K562 (cell line): Measurements from ENCODE around the gene BNC2. TPM values are rescaled to one million over a fixed set of nuclear protein-coding genes. Genes with fewer than 3 reads are reported as not detected.

Experiments used
- ATAC-seq: fragments of 200-7000 bp; cut with Tn5 transposase; 3 replicates; pipeline ENCODE4 v1.9.1; 2020; ENCODE audit warnings: moderate library complexity
- BruUV-seq: library from RNA; stranded (reverse); fragments of 400-500 nt; replicated peaks from 2 replicates; lab custom pipeline; 2021; lab: Mats Ljungman, UMichigan
- CTCF ChIA-PET: fragments of 300-600 bp; formaldehyde crosslinking; extraction: SDS; loops from one replicate; lab custom pipeline; 2021; ENCODE audit warnings: low intra/inter-chr PET ratio; lab: Yijun Ruan, JAX
- POLR2A ChIA-PET: fragments of 300-600, 350-650 bp; sonication (Branson Sonifier 250); formaldehyde crosslinking; extraction: SDS; loops from one replicate; lab custom pipeline; 2021; ENCODE audit warnings: antibody characterized with exemption, inconsistent platforms; lab: Yijun Ruan, JAX
- DNase-seq, 4 experiments: peaks; one replicate each; pipeline versions ENCODE4 v3.0.0 to v3.0.0-alpha.2; 2011 to 2018; ENCODE audit warnings: low spot score in 3 of 4, mixed read lengths in 3 of 4; ENCODE audit errors: extremely low read depth in 1 of 4
- FAIRE-seq: peaks from 2 replicates; lab custom pipeline; 2011; peaks lifted over from hg19 to GRCh38; lab: Jason Lieb, UNC
- H2AFZ ChIP-seq: 2 replicates; pipeline ENCODE4 v1.6.0; 2011; ENCODE audit warnings: low read depth, low read length, control low read depth, inconsistent platforms
- H3K27ac ChIP-seq: fragments of 200-600 bp; 3 replicates; pipeline ENCODE4 v1.8.0; 2011; ENCODE audit warnings: low read depth, mild to moderate bottlenecking, control low read depth, inconsistent platforms, low read length, moderate library complexity, mixed read lengths; ENCODE audit errors: extremely low read depth
- H3K27me3 ChIP-seq, 2 experiments: fragments of 300-600 bp in 1 of 2; 2 replicates in 1 of 2; 3 replicates in 1 of 2; pipeline versions ENCODE4 v1.6.0 to v1.8.0; 2011; ENCODE audit warnings: inconsistent platforms in 2 of 2, low read length in 2 of 2, mild to moderate bottlenecking in 1 of 2, mixed read lengths in 1 of 2, moderate library complexity in 1 of 2; ENCODE audit not compliant: control insufficient read depth in 2 of 2, insufficient read depth in 2 of 2
- H3K36me3 ChIP-seq: fragments of 300-600 bp; 3 replicates; pipeline ENCODE4 v1.8.0; 2011; ENCODE audit warnings: mild to moderate bottlenecking, low read length, inconsistent platforms; ENCODE audit not compliant: control insufficient read depth, insufficient read depth
- H3K4me1 ChIP-seq, 2 experiments: fragments of 200-600 bp in 1 of 2; replicated peaks in 1 of 2; 2 replicates in 1 of 2; 3 replicates in 1 of 2; pipeline versions ENCODE4 v1.5.1 to v1.8.0; 2011; ENCODE audit warnings: inconsistent platforms in 2 of 2, low read length in 2 of 2, mild to moderate bottlenecking in 1 of 2, mixed read lengths in 1 of 2, moderate library complexity in 1 of 2; ENCODE audit not compliant: control insufficient read depth in 2 of 2, insufficient read depth in 2 of 2
- H3K4me2 ChIP-seq: 2 replicates; pipeline ENCODE4 v1.6.1; 2011; ENCODE audit warnings: low read length, control low read depth, inconsistent platforms, mixed read lengths; ENCODE audit not compliant: insufficient read depth
- H3K4me3 ChIP-seq: fragments of 200-600 bp; sonication (generic), shearing (Covaris generic); 2 replicates; pipeline ENCODE4 v1.5.1; 2016; ENCODE audit warnings: control low read depth, inconsistent platforms
- H3K79me2 ChIP-seq: fragments of 200-600 bp; 3 replicates; pipeline ENCODE4 v1.8.0; 2011; ENCODE audit warnings: low read length, inconsistent platforms; ENCODE audit not compliant: control insufficient read depth, insufficient read depth
- H3K9ac ChIP-seq, 2 experiments: 2 replicates each; pipeline versions ENCODE4 v1.6.0 to v1.6.1; 2011; ENCODE audit warnings: low read depth in 2 of 2, low read length in 2 of 2, control low read depth in 1 of 2, inconsistent platforms in 1 of 2, mild to moderate bottlenecking in 1 of 2, mixed read lengths in 1 of 2; ENCODE audit not compliant: insufficient read depth in 1 of 2
- H3K9me1 ChIP-seq: one replicate; pipeline ENCODE4 v1.6.0; 2011; ENCODE audit warnings: inconsistent platforms, mild to moderate bottlenecking, low read length, moderate library complexity; ENCODE audit not compliant: control insufficient read depth, insufficient read depth
- H3K9me3 ChIP-seq: replicated peaks from 2 replicates; pipeline ENCODE4 v1.5.1; 2011; ENCODE audit warnings: low read depth, low read length, inconsistent platforms; ENCODE audit not compliant: control insufficient read depth, insufficient read depth
- H4K20me1 ChIP-seq: replicated peaks from 2 replicates; pipeline ENCODE4 v1.6.1; 2011; ENCODE audit warnings: low read length, inconsistent platforms, mixed read lengths; ENCODE audit not compliant: control insufficient read depth, insufficient read depth
- CEBPG ChIP-seq, 3 experiments: fragments of 200-800 bp in 1 of 3; sonication (Bioruptor generic) in 1 of 3; sonication (generic) in 1 of 3; formaldehyde crosslinking in 1 of 3; IDR thresholded peaks in 2 of 3; conservative IDR thresholded peaks in 1 of 3; 2 replicates each; pipeline versions ENCODE4 v1.6.1 to v1.8.0; 2016 to 2022; ENCODE audit warnings: missing compliant biosample characterization in 2 of 3, missing genetic modification characterization in 2 of 3, mild to moderate bottlenecking in 1 of 3, missing genetic modification reagents in 1 of 3
- EHMT2 ChIP-seq: fragments of 450-650 bp; IDR thresholded peaks from 2 replicates; pipeline ENCODE4 v1.6.1; 2018; ENCODE audit warnings: antibody characterized with exemption
- ESRRB ChIP-seq: fragments of 250-450 bp; sonication (Bioruptor Pico); IDR thresholded peaks from 2 replicates; pipeline ENCODE4 v1.5.0; 2020; ENCODE audit warnings: mild to moderate bottlenecking, moderate library complexity, borderline replicate concordance
- L3MBTL2 ChIP-seq: fragments of 450-650 bp; IDR thresholded peaks from 2 replicates; pipeline ENCODE4 v1.6.1; 2016; ENCODE audit warnings: mild to moderate bottlenecking, moderate library complexity
- MTA2 ChIP-seq: fragments of 450-650 bp; IDR thresholded peaks from 2 replicates; pipeline ENCODE4 v1.6.1; 2016; ENCODE audit warnings: low read depth
- NFIX ChIP-seq: fragments of 250-450 bp; sonication (Bioruptor Pico); IDR thresholded peaks from 2 replicates; pipeline ENCODE4 v1.4.0; 2020; ENCODE audit warnings: low read depth, mild to moderate bottlenecking, moderate library complexity
- NR2C1 ChIP-seq, 2 experiments: fragments of 450-650 bp; IDR thresholded peaks; 2 replicates each; pipeline ENCODE4 v1.6.1; 2017; ENCODE audit warnings: mild to moderate bottlenecking in 2 of 2, antibody characterized with exemption in 1 of 2, inconsistent platforms in 1 of 2, missing compliant biosample characterization in 1 of 2, missing genetic modification characterization in 1 of 2
- PHF20 ChIP-seq: fragments of 450-650 bp; IDR thresholded peaks from 2 replicates; pipeline ENCODE4 v1.6.1; 2018; ENCODE audit not compliant: partially characterized antibody
- SMARCA4 ChIP-seq: fragments of 450-650 bp; IDR thresholded peaks from 2 replicates; pipeline ENCODE4 v1.6.1; 2016
- SNRNP70 ChIP-seq: fragments of 200-400 bp; formaldehyde crosslinking; optimal IDR thresholded peaks from 2 replicates; pipeline ENCODE3; 2017; ENCODE audit warnings: low read depth, low read length
- XRCC4 ChIP-seq: IDR thresholded peaks from one replicate; pipeline ENCODE4 v1.6.1; 2011; ENCODE audit not compliant: insufficient read depth, insufficient read length; ENCODE audit errors: extremely low read depth
- ZBTB7A ChIP-seq: IDR thresholded peaks from 2 replicates; pipeline ENCODE4 v1.6.1; 2011; ENCODE audit warnings: low read depth, mild to moderate bottlenecking, low read length, moderate library complexity, borderline replicate concordance; ENCODE audit not compliant: control insufficient read depth
- ZNF764 ChIP-seq: fragments of 250-450 bp; sonication (Bioruptor Pico); IDR thresholded peaks from 2 replicates; pipeline ENCODE4 v1.4.0; 2020; ENCODE audit warnings: low read depth, mild to moderate bottlenecking, moderate library complexity
- ZNF766 ChIP-seq: fragments of 200-800 bp; sonication (Bioruptor generic); conservative IDR thresholded peaks from 2 replicates; pipeline ENCODE4 v1.6.1; 2016; ENCODE audit warnings: missing genetic modification characterization, missing compliant biosample characterization
- WGBS: fragments of 100-300 bp; shearing (Covaris generic); methylation state at CpG from one replicate; pipeline ENCODE4 v1.1.6; 2016; ENCODE audit warnings: low coverage, mixed read lengths; ENCODE audit not compliant: insufficient coverage; ENCODE audit errors: missing lambda C conversion rate; 5-methylcytosine and 5-hydroxymethylcytosine counted together
- in situ Hi-C: fragments of 300-500 bp; cut with MboI; formaldehyde crosslinking; loops from 4 replicates; pipeline ENCODE4 v1.15.0; 2018; ENCODE audit warnings: inconsistent platforms, mixed read lengths
- intact Hi-C: fragments of 100-400 bp; cut with micrococcal nuclease; formaldehyde crosslinking; loops from 2 replicates; pipeline ENCODE4 v1.14.2; 2022
- polyA plus RNA-seq, 8 experiments: library from polyadenylated mRNA; depleted of rRNA in 4 of 8; stranded (reverse) in 5 of 8; unstranded in 3 of 8; fragments of >200 nt; fragmentation: Nextera tagmentation in 2 of 8; fragmentation: Illumina TruSeq in 1 of 8; extraction: Ambion mirVana in 2 of 8; extraction: Trizol in 1 of 8; gene quantifications; 2 replicates each; pipeline versions ENCODE4 v1.2.1 to v1.2.3, GENCODE V29; 2011 to 2014; ENCODE audit warnings: inconsistent platforms in 1 of 8, missing spikeins in 1 of 8
- total RNA-seq, 7 experiments: library from RNA; depleted of rRNA in 6 of 7; stranded (reverse); fragments of >200 nt in 6 of 7; fragmentation: Illumina TruSeq in 2 of 7; extraction: Trizol in 2 of 7; gene quantifications; 2 replicates each; pipeline versions ENCODE4 v1.2.1 to v1.2.3, GENCODE V29; 2011 to 2021; ENCODE audit warnings: low replicate concordance in 1 of 7
- TF ChIP-seq, protein P1 (sequence below), 2 experiments: fragments of 250-450 bp in 1 of 2; fragments of 450-650 bp in 1 of 2; sonication (Bioruptor Pico) in 1 of 2; IDR thresholded peaks; 2 replicates each; pipeline versions ENCODE4 v1.6.1 to v1.8.0; 2016 to 2021; ENCODE audit warnings: mild to moderate bottlenecking in 2 of 2, moderate library complexity in 2 of 2, missing compliant biosample characterization in 1 of 2, missing genetic modification characterization in 1 of 2
- TF ChIP-seq, protein P2 (sequence below): sonication (generic); formaldehyde crosslinking; IDR thresholded peaks from 2 replicates; pipeline ENCODE4 v1.8.0; 2023; ENCODE audit warnings: mild to moderate bottlenecking, missing genetic modification reagents
- TF ChIP-seq, protein P3 (sequence below): fragments of 450-650 bp; formaldehyde crosslinking; IDR thresholded peaks from 2 replicates; pipeline ENCODE4 v1.4.0; 2020; ENCODE audit warnings: mild to moderate bottlenecking, moderate library complexity

Gene BNC2
- total and polyA plus RNA-seq, 9 of the 15 experiments (the other 6 are each of a cell fraction or from before 2014, with no cell fraction given): not detected

DNA sequence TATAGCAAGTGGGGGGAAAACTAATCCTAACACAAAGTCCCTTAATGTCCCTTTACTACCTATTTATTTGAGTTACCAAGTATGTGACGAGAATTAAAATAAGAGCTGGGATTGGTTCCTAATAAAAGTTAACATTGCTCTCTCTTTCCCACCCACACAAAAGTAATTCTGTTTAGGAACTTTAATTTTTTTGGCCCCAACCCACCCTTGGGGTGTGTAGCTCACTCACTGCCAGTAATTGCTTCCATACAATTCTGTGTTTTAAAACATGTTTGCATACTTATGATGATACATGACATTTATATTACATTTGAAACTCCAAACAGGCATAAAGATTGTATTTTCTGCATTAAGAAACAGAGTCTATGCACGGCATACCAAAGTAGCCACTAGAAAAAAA, 106.5 kb downstream of the BNC2 start (continued):
- TF ChIP-seq, protein P1, sequence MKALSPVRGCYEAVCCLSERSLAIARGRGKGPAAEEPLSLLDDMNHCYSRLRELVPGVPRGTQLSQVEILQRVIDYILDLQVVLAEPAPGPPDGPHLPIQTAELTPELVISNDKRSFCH (CRISPR knock-in tag; IDR thresholded peaks at IDR 0.05): no peak
- TF ChIP-seq, protein P1 (tag; IDR thresholded peaks at IDR 0.05): no peak
- no peak for TF ChIP-seq XRCC4
- TF ChIP-seq NFIX (CRISPR knock-in tag): no peak
- TF ChIP-seq ZBTB7A: no peak
- TF ChIP-seq L3MBTL2: no peak
- TF ChIP-seq EHMT2: no peak
- TF ChIP-seq SNRNP70: no peak

DNA sequence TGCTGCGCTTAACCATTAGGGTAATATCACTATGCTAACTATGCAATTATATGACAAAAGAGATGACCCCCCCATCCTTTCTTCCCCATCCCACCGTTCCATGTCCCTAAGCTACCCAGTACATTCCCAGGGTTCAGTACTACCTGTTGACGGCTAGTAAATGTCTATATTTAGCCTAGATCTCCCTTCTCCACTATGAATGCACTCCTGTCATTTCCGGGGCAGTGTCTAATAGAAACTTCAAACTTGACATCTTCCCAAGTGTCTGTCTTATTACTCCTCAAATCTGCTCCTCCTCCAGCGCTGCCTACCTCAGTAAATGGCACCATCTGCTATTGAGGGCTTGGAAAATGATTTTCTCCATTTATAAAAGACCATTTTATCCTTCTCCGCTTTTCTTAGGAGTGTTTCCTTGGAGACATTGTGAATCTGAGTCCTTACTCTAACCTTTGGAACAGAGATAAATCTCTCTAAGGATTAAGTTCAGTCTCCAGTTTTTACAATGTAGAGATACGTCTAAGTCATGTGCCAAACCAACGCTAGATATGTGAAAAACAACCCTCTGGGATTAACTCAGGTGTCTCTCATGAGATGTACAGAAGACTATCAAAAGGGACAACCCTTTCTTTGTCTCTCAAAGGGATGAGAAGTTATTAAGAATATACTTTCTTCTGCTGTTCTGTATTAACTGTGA, 114.9 kb downstream of the BNC2 start:
- no peaks in the 10 kb centered on the region for H3K27me3 ChIP-seq
- DNase-seq: no peak
- H3K36me3 ChIP-seq: no peaks in the 10 kb centered on the region
- intact Hi-C loops: no loop called here
- 3% methylated on average over 8 of the region's 8 CpGs for WGBS
- POLR2A ChIA-PET: no interaction called here
- no peak overlapping the region for H3K4me2 ChIP-seq
- H3K27ac ChIP-seq: no peak overlapping the region
- H3K4me1 ChIP-seq: no peaks in the 10 kb centered on the region
- TF ChIP-seq ESRRB (CRISPR knock-in tag) (no peak), SMARCA4 (no peak), NR2C1 (IDR thresholded peaks at IDR 0.05) (no peak), NR2C1 (tag; IDR thresholded peaks at IDR 0.05) (no peak), ZNF766 (no peak), CEBPG (CRISPR knock-in tag; IDR thresholded peaks at IDR 0.05) (no peak), CEBPG (tag; conservative IDR thresholded peaks at IDR 0.05 in 1 of 2, IDR thresholded peaks at IDR 0.05 in 1 of 2) (no peak), PHF20 (no peak), MTA2 (no peak), ZNF764 (CRISPR knock-in tag) (no peak)
- TF ChIP-seq, protein P2, sequence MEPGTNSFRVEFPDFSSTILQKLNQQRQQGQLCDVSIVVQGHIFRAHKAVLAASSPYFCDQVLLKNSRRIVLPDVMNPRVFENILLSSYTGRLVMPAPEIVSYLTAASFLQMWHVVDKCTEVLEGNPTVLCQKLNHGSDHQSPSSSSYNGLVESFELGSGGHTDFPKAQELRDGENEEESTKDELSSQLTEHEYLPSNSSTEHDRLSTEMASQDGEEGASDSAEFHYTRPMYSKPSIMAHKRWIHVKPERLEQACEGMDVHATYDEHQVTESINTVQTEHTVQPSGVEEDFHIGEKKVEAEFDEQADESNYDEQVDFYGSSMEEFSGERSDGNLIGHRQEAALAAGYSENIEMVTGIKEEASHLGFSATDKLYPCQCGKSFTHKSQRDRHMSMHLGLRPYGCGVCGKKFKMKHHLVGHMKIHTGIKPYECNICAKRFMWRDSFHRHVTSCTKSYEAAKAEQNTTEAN (CRISPR knock-in tag): no peak
- TF ChIP-seq, protein P3, sequence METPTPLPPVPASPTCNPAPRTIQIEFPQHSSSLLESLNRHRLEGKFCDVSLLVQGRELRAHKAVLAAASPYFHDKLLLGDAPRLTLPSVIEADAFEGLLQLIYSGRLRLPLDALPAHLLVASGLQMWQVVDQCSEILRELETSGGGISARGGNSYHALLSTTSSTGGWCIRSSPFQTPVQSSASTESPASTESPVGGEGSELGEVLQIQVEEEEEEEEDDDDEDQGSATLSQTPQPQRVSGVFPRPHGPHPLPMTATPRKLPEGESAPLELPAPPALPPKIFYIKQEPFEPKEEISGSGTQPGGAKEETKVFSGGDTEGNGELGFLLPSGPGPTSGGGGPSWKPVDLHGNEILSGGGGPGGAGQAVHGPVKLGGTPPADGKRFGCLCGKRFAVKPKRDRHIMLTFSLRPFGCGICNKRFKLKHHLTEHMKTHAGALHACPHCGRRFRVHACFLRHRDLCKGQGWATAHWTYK (CRISPR knock-in tag): no peak
- TF ChIP-seq, protein P1 (CRISPR knock-in tag; IDR thresholded peaks at IDR 0.05): no peak
- TF ChIP-seq, protein P1 (tag; IDR thresholded peaks at IDR 0.05): no peak
- TF ChIP-seq, all 486 proteins: peak for 0
- Histone ChIP-seq H3K4me3 (no peak overlapping the region), H3K79me2 (no peaks in the 10 kb centered on the region), H2AFZ (no peak overlapping the region), H4K20me1 (no peaks in the 10 kb centered on the region), H3K9me3 (no peaks in the 10 kb centered on the region), H3K9me1 (no peaks in the 10 kb centered on the region), H3K9ac (no peak overlapping the region)
- no peak for FAIRE-seq
- in situ Hi-C loops: no loop called here
- no TSS peak for BruUV-seq
- ATAC-seq: no peak
- CTCF ChIA-PET: no interaction called here
